PC-9 (cell line): ENCODE measurements around the gene OAF. TPM values are rescaled to one million over a fixed set of nuclear protein-coding genes. Genes with fewer than 3 reads are reported as not detected.

Experiments
- BruUV-seq: library from RNA; stranded (reverse); fragments of 400-500 nt; replicated peaks from 2 replicates; lab custom pipeline; 2021; lab: Mats Ljungman, UMichigan
- CTCF ChIA-PET: fragments of 300-600 bp; sonication (Branson Sonifier 250); formaldehyde crosslinking; loops from one replicate; lab custom pipeline; 2022; ENCODE audit warnings: antibody characterized with exemption; lab: Charles Lee
- POLR2A ChIA-PET: fragments of 300-600 bp; sonication (Branson Sonifier 250); formaldehyde crosslinking; loops from one replicate; lab custom pipeline; 2022; ENCODE audit warnings: antibody characterized with exemption; ENCODE audit not compliant: unreplicated experiment; lab: Charles Lee
- DNase-seq, 2 experiments: peaks; one replicate each; pipeline versions ENCODE4 v3.0.0 to v3.0.0-alpha.2; 2015 to 2022; ENCODE audit warnings: mixed read lengths in 1 of 2
- H2AFZ ChIP-seq: fragments of 200-600 bp; sonication (generic); 2 replicates; pipeline ENCODE4 v1.8.1; 2017; ENCODE audit warnings: antibody characterized with exemption
- H3F3A ChIP-seq: fragments of 200-600 bp; sonication (generic); 2 replicates; pipeline ENCODE4 v1.8.1; 2017; ENCODE audit warnings: antibody characterized with exemption, mild to moderate bottlenecking, low read depth; ENCODE audit not compliant: insufficient read depth
- H3K27ac ChIP-seq: fragments of 200-600 bp; sonication (generic); 2 replicates; pipeline ENCODE4 v1.6.1; 2016; ENCODE audit warnings: mixed run types
- H3K27me3 ChIP-seq: fragments of 200-600 bp; sonication (generic); 2 replicates; pipeline ENCODE4 v1.6.1; 2016; ENCODE audit warnings: low read depth, mixed run types; ENCODE audit not compliant: insufficient read depth
- H3K36me3 ChIP-seq: fragments of 200-600 bp; sonication (generic); 2 replicates; pipeline ENCODE4 v1.6.1; 2016; ENCODE audit warnings: low read depth, mixed run types
- H3K4me1 ChIP-seq: fragments of 200-600 bp; sonication (generic); replicated peaks from 2 replicates; pipeline ENCODE4 v1.6.1; 2016; ENCODE audit warnings: mixed run types; ENCODE audit not compliant: insufficient read depth
- H3K4me2 ChIP-seq: fragments of 200-600 bp; sonication (generic); 2 replicates; pipeline ENCODE4 v1.6.1; 2017; ENCODE audit warnings: mixed run types
- H3K4me3 ChIP-seq: fragments of 200-600 bp; sonication (generic); 2 replicates; pipeline ENCODE4 v1.6.1; 2016; ENCODE audit warnings: mixed run types
- H3K79me2 ChIP-seq: fragments of 200-600 bp; sonication (generic); 2 replicates; pipeline ENCODE4 v1.6.1; 2017; ENCODE audit warnings: low read depth, mixed run types
- H3K9me2 ChIP-seq: fragments of 200-600 bp; sonication (generic); 2 replicates; pipeline ENCODE4 v1.8.1; 2017; ENCODE audit warnings: mild to moderate bottlenecking; ENCODE audit not compliant: insufficient read depth
- H3K9me3 ChIP-seq: fragments of 200-600 bp; sonication (generic); 2 replicates; pipeline ENCODE4 v1.8.1; 2016; ENCODE audit warnings: low read depth; ENCODE audit not compliant: insufficient read depth
- H4K20me1 ChIP-seq: fragments of 200-600 bp; sonication (generic); 2 replicates; pipeline ENCODE4 v1.8.1; 2017; ENCODE audit not compliant: insufficient read depth
- CTCF ChIP-seq: fragments of 200-600 bp; sonication (generic); conservative IDR thresholded peaks from 2 replicates; pipeline ENCODE4 v1.6.1; 2017; ENCODE audit warnings: mixed run types, antibody characterized with exemption, mild to moderate bottlenecking, moderate library complexity
- EZH2 ChIP-seq: fragments of 200-600 bp; sonication (generic); IDR thresholded peaks from 2 replicates; pipeline ENCODE4 v1.8.0; 2017; ENCODE audit warnings: antibody characterized with exemption, low read depth
- intact Hi-C: fragments of 100-400 bp; cut with micrococcal nuclease; formaldehyde crosslinking; loops from one replicate; pipeline ENCODE4 v1.10.0; 2022; ENCODE audit not compliant: unreplicated experiment
- total RNA-seq: library from RNA; stranded (reverse); gene quantifications from 2 replicates; pipeline ENCODE4 v1.2.3, GENCODE V29; 2021

Gene OAF
- total RNA-seq, 1 experiment from 2014 or later = 45.6 TPM

- H3K4me1 ChIP-seq = peaks cover 11% of the 10 kb centered on the region
- no peaks in the 10 kb centered on the region for H4K20me1 ChIP-seq
- intact Hi-C loops = no loop called here
- H3F3A ChIP-seq = peaks cover 15% of the 10 kb centered on the region; the same call in 1 of the 2 replicates
- H3K36me3 ChIP-seq = no peaks in the 10 kb centered on the region
- BruUV-seq = no TSS peak
- no peak for TF ChIP-seq EZH2
- no peak for TF ChIP-seq CTCF
- ChIA-PET POLR2A (no interaction called here), CTCF (no interaction called here)
- no peak overlapping the region for H3K4me3 ChIP-seq
- H3K27me3 ChIP-seq = peaks cover 15% of the 10 kb centered on the region; the same call in 1 of the 2 replicates
- H3K27ac ChIP-seq = no peak overlapping the region
- H2AFZ ChIP-seq = no peak overlapping the region
- no peak overlapping the region for H3K4me2 ChIP-seq
- H3K9me2 ChIP-seq = no peaks in the 10 kb centered on the region
- H3K9me3 ChIP-seq = no peaks in the 10 kb centered on the region
- H3K79me2 ChIP-seq = no peaks in the 10 kb centered on the region
- no peak for DNase-seq
These were observed 30.0 kb downstream of the OAF start for GRCh38 chr11:120240866-120241265.

GRCh38 chr11:120241277-120241676 lies 30.4 kb downstream of the OAF start:
- no peaks in the 10 kb centered on the region for H3K9me2 ChIP-seq
- TF ChIP-seq CTCF (no peak), EZH2 (no peak)
- H3K36me3 ChIP-seq = no peaks in the 10 kb centered on the region
- peaks cover 15% of the 10 kb centered on the region; the same call in 1 of the 2 replicates for H3K27me3 ChIP-seq
- H3F3A ChIP-seq = peaks cover 12% of the 10 kb centered on the region; the same call in 1 of the 2 replicates
- CTCF ChIA-PET = no interaction called here
- DNase-seq = no peak
- no peaks in the 10 kb centered on the region for H3K79me2 ChIP-seq
- POLR2A ChIA-PET = no interaction called here
- BruUV-seq = no TSS peak
- H3K9me3 ChIP-seq = no peaks in the 10 kb centered on the region
- H3K4me3 ChIP-seq = no peak overlapping the region
- no peaks in the 10 kb centered on the region for H4K20me1 ChIP-seq
- H3K27ac ChIP-seq = no peak overlapping the region
- peaks cover 7% of the 10 kb centered on the region for H3K4me1 ChIP-seq
- H2AFZ ChIP-seq = no peak overlapping the region
- intact Hi-C loops = no loop called here
- H3K4me2 ChIP-seq = no peak overlapping the region

GRCh38 chr11:120243221-120243620 lies 32.4 kb downstream of the OAF start:
- Histone ChIP-seq H3K9me3 (no peaks in the 10 kb centered on the region), H3K4me1 (peaks cover 3% of the 10 kb centered on the region), H3K79me2 (no peaks in the 10 kb centered on the region), H3K9me2 (no peaks in the 10 kb centered on the region), H3F3A (peaks cover 1% of the 10 kb centered on the region), H4K20me1 (no peaks in the 10 kb centered on the region), H3K36me3 (no peaks in the 10 kb centered on the region), H3K27me3 (peaks cover 15% of the 10 kb centered on the region; the same call in 1 of the 2 replicates), H3K4me3 (no peak overlapping the region), H2AFZ (no peak overlapping the region), H3K27ac (no peak overlapping the region), H3K4me2 (no peak overlapping the region)
- intact Hi-C loops = no loop called here
- ChIA-PET POLR2A (no interaction called here), CTCF (no interaction called here)
- no peak for DNase-seq
- BruUV-seq = no TSS peak
- TF ChIP-seq CTCF = no peak
- no peak for TF ChIP-seq EZH2
